Choroid plexus epithelial cell (primary cell): Measurements from ENCODE around the gene TECTB.

Experiments
- DNase-seq: peaks from one replicate; pipeline ENCODE4 v3.0.0-alpha.2; 2010; ENCODE audit warnings: low read depth
- H3K4me3 ChIP-seq: 2 replicates; pipeline ENCODE4 v1.5.1; 2011; ENCODE audit warnings: low read depth, mild to moderate bottlenecking, control low read depth, low read length, moderate library complexity
- CTCF ChIP-seq: conservative IDR thresholded peaks from 2 replicates; pipeline ENCODE4 v1.5.1; 2011; ENCODE audit warnings: low read depth, mild to moderate bottlenecking, control low read depth, inconsistent platforms, low read length, moderate library complexity

Gene TECTB

GRCh38 chr10:112344261-112344660, 61.1 kb downstream of the TECTB start:
- no peak overlapping the region for H3K4me3 ChIP-seq
- peak; percentile 24 for TF ChIP-seq CTCF
- no peak for DNase-seq

- no peak overlapping the region for H3K4me3 ChIP-seq
- TF ChIP-seq CTCF: no peak
- no peak for DNase-seq
Observed at GRCh38 chr10:112345202-112345601, 62.0 kb downstream of the TECTB start.

GRCh38 chr10:112345743-112346142, 62.5 kb downstream of the TECTB start:
- no peak for TF ChIP-seq CTCF
- no peak for DNase-seq
- no peak overlapping the region for H3K4me3 ChIP-seq

GRCh38 chr10:112346774-112347173, 63.6 kb downstream of the TECTB start:
- no peak overlapping the region for H3K4me3 ChIP-seq
- DNase-seq: no peak
- no peak for TF ChIP-seq CTCF

DNA sequence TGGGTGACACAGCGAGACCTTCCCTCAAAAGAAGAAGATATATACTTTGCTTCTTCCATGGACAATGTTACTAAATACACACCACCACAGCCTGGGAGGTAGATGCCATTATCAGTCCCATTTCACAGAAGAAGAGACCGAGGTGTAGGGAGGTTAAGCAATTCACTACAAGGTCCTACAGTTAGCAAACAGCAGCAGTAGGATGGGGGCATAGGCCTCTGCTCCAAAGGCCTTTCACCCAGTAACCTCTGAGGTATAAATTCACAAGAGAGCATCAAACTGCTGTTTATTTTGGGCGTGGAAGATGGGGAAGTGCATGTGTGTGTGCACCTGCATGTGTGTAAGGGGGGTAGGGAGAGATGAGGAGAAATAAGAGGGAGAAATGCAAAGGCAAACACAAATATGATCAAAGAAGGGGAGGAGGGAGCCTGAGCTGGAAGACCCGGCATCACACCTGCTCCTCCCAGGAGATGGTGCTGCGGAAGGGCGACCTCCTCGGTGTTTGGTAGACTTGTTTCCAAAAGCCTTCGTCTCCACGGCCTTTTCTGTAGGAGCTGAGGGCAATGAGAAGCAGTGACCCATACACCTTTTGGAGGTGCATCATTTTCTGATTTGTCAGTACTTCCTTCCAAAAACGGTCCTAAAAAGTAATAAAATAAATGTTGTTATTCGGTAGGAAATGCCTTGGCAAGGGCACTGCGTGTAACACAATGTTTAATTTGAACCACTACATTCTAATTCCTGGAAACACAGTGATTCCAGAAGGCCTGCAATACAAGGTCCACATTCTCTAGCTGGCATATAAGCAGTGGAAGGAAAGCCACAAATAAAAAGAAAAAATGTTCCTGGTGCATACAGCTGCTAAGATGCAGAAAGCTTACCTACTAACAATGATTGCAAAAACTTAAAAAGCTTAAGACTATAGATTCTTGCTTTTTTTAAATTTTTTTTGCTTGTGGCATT, 64.8 kb downstream of the TECTB start:
- DNase-seq: no peak
- no peak overlapping the region for H3K4me3 ChIP-seq
- TF ChIP-seq CTCF: no peak

GRCh38 chr10:112348759-112349158, 65.6 kb downstream of the TECTB start:
- no peak overlapping the region for H3K4me3 ChIP-seq
- no peak for DNase-seq
- TF ChIP-seq CTCF: no peak
